ENCODE data around the gene AP3M1.

GRCh38 chr10:74079936-74080590 is 70.6 kb downstream of the AP3M1 start:
- TF ChIP-seq EZH2 (optimal IDR thresholded peaks at IDR 0.05; ENCODE audit: low read depth, low read length) (no peak), CTCF (IDR thresholded peaks at IDR 0.05; ENCODE audit: low read length) (no peak), EZH2phosphoT487 (IDR thresholded peaks at IDR 0.05; ENCODE audit: low read length) (no peak)

All from MM.1S (cell line).